Activated naive CD4-positive, alpha-beta T cell treated with Interleukin-2 at 50 U/mL for 16 hours (primary cell): ENCODE results near the gene PRKCE.

ENCODE experiments used
- DNase-seq: peaks from one replicate; pipeline ENCODE4 v3.0.0-alpha.2; 2020

PRKCE gene

GRCh38 chr2:45919160-45919650 lies 267.7 kb downstream of the PRKCE start:
- no peak for DNase-seq

GRCh38 chr2:45919711-45920111 lies 268.2 kb downstream of the PRKCE start:
- DNase-seq = no peak

DNA sequence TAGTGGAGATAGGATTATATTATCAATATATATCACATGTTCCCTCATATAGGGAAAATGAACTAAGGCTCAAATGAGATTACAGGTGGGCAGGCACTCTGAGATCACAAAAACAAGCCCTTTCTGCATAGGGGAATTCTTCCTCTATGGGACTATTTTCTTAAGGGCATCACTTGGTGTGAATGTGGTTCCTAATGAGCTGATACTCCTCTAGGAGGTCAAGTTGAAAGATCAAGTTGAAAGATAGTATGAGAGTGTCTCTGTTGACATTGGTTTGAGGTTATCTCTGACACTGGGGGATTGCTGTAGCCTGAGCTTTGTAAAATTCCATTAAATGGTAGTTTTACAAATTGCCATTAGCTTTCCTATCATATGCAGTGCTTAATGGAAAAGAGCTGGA lies 270.4 kb downstream of the PRKCE start:
- DNase-seq = no peak

DNA sequence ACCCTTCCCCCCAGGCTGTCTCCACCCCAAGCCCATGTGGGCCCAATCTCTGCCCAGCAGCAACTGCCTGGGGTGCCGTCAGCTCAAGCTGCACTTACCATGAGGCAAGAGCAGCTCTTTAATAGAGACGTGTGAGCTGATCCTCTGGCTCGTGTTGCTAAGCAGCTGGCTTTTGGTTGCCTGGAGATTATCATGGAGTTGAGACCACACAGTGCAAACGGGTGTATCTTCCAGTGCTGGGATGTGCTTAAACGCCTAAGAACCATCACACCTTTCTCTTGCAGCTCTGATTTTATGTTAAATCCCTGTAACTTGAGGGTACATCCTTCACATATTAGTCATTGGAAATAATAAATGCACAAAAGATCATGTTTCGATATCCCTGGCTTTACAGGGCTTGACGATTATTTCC lies 271.1 kb downstream of the PRKCE start:
- DNase-seq = no peak

DNA sequence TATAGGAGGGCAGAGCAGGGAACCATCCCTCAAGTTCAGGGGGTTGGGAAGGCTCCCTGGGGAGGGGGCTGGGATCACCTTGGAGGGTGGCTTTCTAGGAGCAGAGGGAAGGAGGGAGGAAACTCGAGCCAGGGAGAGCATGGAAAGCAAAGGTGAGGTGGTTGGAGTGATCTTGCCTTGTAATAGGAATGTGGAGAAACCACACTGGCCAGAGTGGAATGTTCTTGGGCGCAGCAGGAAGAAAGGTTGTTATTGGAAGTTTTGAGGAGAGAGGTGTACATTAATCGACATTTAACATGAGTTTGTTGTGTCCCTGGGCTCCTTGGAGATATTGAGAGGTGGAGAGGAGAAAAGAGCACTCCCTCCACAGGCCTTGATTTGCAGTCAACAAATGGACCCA lies 272.2 kb downstream of the PRKCE start:
- no peak for DNase-seq

- no peak for DNase-seq
Observed at GRCh38 chr2:45925026-45925425, 273.6 kb downstream of the PRKCE start.

DNA sequence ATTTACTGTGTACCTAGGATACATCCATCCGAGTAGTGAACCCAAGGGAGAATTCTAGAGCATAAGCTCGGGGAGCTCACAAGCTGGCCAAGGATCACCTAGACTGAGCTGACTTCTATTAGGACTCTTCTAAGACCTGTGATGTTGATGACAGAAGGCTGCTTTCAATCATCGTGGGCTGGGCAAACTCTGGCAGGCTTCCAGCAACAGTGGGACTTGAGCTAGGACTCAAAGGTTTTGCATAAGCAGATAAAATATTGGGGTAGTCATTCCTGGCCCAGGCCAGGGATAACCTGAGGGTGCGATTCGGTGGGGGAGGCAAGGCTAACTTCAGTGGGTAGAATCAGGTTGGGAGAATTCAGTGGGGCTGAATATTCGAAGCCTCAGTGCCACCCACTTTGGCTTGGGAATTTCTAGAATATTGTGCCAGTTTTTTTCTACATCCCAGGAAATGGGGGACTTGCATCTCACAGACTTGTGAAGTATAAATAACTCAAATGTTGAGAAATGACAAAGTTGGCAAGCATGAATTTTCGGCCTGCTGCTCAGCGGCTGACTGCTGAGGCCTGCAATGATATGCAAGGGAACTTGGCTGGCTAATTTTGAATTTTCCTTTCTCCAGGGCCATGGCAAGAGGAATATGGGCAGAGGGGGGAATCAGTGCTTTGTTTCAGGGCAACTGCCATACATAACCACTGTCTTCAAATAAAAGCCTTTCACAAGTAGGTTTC lies 274.3 kb downstream of the PRKCE start:
- DNase-seq = no peak

GRCh38 chr2:45928946-45929345 lies 277.5 kb downstream of the PRKCE start:
- DNase-seq = no peak

- no peak for DNase-seq
Observed at GRCh38 chr2:45929674-45930395, 278.4 kb downstream of the PRKCE start.

DNA sequence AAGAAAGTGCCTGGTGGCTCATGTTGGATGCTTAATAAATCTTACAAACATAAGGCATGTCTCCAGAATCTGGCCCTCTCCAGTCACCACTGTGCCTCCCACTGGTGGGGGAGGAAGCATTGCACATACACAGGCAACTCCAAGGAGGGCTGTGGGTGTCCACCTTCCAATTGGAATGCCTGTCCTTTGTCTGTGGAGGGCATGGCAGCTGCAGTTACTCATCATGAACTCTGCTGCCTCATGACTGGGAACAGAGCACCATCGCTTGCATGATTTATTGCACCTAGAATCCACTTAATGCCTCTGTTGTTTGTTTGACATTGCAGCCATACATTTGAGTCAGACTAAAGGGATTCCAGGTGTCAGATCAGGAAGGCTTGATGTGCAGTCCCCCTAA lies 278.9 kb downstream of the PRKCE start:
- no peak for DNase-seq

DNA sequence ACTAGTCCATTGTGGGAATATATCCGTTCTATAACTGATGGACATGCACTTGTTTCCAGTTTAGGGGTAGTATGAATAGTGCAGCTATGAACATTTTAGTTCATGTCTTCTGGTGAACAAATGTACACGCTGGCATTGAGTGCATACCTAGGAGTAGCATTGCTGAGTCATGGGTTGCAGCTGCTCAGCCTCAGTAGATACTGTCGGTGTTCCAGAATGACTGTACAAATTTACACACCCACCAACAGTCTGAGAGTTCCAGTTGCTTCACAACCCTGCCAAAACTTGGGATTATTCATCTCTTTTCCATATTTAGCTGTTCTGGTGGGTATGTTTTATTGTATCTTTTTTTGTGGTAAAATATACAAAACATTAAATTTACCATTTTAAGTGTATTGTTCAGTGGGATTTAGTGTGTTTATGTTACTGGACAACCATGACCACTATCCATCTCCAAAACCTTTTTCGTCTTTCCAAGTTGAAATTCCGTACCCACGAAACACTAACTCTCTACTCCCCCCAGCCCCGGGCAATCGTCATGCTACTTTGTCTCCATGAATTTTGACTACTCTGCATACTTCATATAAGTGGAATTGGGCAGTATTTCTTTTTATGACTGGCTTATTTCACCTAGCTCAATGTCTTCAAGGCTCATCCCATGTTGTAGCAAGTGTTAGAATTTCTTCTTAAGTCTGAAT lies 281.0 kb downstream of the PRKCE start:
- DNase-seq = no peak

DNA sequence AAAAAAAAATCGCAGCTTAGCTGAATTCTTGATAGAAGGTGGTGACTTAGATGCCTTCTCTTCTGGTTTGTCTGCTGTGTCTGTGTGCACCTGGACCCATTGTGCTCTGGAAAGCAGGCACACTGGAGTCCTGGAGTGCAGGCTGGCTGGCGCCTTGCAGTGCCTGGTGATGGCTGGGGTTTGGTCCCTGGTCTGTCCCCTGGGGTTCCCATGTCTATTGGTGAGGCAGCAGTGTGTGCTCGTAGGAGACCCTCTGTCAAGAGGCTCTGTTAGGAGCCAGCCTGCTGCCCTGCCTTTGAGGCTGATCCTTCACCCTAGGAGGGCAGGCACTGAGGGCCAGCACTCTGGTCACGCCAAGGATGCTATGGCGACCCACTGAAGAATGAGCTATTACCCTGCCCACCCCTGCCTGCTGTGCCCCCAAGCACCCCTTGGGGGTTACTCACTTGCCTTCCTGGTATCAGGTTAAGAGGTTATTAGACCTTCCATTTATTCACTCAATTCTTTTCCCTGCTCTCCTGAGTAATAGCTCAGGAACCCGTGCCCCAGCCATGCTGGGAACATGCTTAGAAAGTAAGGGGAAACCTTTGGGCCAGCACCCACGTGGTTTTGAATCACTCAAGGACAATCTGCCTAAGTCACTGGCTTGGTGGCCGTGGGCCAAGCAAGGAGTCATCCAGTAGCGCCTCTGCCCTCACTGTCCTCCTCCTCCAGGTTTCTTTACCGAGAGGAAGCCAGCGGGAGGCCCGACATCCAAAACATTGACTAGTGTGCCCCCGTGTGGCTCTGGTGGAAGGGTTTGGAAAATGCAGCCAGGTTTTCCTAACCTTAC lies 284.5 kb downstream of the PRKCE start:
- peak; percentile 13 for DNase-seq

DNA sequence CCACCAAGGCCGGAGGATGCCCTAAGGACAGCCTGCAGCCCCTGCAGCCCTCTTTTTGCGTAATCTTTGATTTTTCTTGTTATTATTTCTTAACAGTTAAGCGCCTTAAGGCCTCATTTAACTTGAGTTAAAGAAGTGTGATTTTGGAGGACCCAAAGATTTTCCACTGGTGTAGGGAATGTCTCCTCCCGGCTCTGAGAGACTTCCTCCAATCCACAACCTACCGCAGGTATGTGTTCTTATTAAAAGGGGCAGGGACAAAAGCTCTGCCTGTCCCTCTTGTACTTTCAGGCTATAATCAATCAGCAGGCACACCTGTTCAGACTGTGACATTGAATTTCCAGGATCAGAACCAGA lies 285.1 kb downstream of the PRKCE start:
- DNase-seq = no peak

DNA sequence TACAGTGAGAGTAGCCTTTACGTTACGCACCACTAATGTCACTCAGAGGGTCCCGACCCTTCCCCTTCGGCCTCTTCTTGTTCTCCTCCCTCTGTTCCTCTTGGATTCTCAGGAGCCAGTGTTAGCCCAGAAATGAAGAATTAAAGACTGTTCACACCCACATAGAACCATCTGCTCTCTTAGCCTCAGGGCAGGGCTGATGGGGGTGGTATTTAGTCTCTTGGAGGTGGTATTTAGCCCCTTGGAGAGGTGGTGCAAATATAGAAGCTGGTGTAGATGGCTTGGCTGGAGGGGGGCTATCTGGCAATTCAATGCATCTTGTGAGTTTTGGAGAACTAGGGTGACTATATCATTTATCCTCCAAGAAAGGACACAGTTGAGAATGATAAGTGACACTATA lies 286.5 kb downstream of the PRKCE start:
- DNase-seq = no peak

DNA sequence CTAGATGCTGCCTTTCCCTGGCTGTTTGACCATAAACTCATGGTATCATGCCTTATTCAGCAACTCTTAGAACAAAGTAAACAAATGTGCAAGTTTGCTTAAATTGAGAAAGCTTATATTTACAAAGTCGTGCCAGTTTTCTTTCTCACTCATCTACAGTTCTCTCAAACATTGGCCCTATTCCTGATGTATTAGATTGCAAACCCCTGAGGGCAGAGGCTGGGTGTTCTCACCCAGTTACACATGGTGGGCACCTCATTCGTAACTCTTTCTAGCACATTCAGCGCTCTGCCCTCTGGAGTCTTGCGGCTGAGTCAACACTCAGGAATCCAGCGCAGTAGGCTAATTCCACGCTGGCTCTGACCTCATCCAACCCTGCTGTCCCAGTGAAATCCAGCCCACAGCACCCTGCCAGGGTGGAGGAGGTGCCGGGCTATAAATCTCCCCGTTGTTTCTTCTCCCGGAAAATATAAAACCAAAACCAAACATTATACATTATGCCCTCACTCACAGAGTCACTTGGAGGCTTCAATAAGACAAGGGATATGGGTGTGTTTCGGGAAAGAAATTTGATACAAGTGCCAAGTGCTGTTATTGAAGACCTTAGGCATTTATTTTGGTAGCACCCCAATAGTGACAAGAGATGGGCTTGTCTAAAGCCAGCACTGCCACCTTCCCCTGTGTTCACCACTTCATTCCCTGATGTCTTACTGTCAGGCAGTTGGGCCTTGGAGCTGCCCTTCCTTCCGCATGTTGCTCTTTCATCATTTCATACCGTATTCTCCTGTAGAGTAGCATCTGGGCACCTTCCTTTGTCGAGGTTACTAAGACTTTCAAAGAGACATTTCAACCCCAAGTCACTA lies 287.4 kb downstream of the PRKCE start:
- no peak for DNase-seq

GRCh38 chr2:45941531-45942236 lies 290.2 kb downstream of the PRKCE start:
- no peak for DNase-seq

DNA sequence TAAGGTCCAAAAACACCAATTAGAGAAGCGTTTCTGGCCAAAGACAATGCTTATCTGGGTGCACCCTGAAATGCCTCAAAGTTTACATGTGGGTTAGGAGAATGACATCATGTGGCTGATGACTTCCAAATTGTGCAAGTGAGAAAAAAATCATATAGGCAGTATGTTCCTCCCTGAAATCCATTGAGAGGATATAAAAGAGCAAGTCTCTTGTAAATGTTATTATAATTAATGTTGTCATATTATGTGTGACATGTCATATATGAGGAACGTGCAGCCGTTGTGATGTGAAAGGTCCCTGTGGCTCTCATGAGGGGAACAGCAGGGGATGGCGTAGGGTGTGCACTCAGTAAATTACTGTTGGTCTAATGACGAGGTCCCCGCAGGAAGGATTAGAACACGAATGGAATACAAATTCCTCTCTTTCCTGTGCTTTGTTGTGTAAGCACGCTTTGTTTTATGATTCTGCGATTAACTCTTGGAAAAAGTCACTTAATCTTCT lies 290.8 kb downstream of the PRKCE start:
- no peak for DNase-seq

GRCh38 chr2:45943219-45944044 lies 292.0 kb downstream of the PRKCE start:
- no peak for DNase-seq

DNA sequence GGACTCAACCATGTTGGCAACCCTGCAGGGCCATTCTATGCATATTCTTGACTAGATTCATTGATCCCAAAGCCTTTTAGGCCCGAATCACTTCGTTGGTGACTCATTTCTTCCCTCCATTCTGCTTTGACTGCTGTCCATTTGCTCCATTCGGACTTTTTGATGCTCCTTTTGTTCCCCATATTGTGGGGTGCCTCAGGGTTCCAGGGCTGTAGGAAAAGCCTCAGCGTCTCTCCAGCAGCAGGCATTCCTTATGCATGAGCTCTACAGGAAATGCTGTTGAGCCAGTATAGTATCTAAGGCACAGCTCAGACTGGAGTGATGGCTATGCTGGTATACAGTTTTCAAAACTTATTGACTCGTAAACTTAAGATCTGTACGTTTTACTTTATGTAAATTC lies 292.6 kb downstream of the PRKCE start:
- no peak for DNase-seq

DNA sequence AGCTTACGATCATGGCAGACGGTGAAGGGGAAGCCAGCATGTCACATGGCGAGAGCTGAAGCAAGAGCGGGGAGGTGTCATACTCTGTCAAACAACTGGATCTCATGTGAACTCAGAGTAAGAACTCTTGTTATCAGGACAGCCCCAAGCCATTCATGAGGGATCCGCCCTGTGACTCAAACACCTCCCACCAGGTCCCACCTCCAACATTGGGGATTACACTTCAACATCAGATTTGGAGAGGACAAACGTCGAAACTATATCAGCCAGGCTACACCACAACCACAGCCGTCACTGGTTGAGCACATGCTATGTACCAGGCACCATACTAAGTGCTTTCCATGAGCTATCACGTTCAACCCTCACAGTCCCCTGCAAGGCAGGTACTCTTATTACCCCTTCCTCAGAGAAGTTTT lies 293.8 kb downstream of the PRKCE start:
- no peak for DNase-seq
